ENCODE data around the gene DEXI. TPM values are rescaled to one million over a fixed set of nuclear protein-coding genes. Genes with fewer than 3 reads are reported as not detected.
A peak's percentile ranks its signal among the peaks of the same experiment; 100 is the strongest.

DEXI gene
- total and polyA plus RNA-seq, 12 donors, result 52.6 to 303 (median 97.1) TPM

DNA sequence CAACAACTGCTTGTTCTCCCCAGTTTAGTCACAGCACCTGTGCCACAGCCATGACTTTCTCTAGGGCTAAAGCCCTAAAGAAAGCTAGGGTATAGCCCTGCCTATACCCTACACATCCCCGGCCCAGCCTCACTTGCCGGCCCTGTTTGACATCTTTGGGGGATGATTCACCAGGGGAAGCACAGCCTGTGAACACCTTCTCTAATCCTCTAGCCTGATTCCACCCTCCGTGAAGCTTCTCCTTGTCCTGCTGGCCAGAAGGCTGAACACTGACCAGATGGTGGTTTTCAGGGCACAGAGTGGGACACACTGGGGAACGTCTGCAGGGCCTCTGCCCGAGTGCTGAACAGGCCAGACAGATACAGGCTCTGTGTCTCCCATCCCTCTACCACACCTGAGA is 8.1 kb upstream of the DEXI start:
- H3K9me3 ChIP-seq (replicated peaks in 1 of 3), result no peaks in the 10 kb centered on the region
- intact Hi-C loops (cut with DNase I), result no loop called here
- peak overlapping the region in 1 of 5 donors; percentile 21 for H3K27ac ChIP-seq
- peaks cover 3 to 48% of the 10 kb centered on the region in 2 donors for H3K4me1 ChIP-seq (replicated peaks in 1 of 2)
- no peaks in the 10 kb centered on the region for H3K36me3 ChIP-seq (replicated peaks in 1 of 2)
- TF ChIP-seq POLR2A (IDR thresholded peaks at IDR 0.05), result no peak
- TF ChIP-seq, protein P1, sequence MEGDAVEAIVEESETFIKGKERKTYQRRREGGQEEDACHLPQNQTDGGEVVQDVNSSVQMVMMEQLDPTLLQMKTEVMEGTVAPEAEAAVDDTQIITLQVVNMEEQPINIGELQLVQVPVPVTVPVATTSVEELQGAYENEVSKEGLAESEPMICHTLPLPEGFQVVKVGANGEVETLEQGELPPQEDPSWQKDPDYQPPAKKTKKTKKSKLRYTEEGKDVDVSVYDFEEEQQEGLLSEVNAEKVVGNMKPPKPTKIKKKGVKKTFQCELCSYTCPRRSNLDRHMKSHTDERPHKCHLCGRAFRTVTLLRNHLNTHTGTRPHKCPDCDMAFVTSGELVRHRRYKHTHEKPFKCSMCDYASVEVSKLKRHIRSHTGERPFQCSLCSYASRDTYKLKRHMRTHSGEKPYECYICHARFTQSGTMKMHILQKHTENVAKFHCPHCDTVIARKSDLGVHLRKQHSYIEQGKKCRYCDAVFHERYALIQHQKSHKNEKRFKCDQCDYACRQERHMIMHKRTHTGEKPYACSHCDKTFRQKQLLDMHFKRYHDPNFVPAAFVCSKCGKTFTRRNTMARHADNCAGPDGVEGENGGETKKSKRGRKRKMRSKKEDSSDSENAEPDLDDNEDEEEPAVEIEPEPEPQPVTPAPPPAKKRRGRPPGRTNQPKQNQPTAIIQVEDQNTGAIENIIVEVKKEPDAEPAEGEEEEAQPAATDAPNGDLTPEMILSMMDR (IDR thresholded peaks at IDR 0.05), result no peak
- WGBS, 4 donors, result 51 to 70% (median 64%) methylated on average over 5 of the region's 5 CpGs
- no peak overlapping the region for H3K4me3 ChIP-seq
- H3K27me3 ChIP-seq, result no peaks in the 10 kb centered on the region
- peak in 1 of 7 donors; percentile 15 for DNase-seq

DNA sequence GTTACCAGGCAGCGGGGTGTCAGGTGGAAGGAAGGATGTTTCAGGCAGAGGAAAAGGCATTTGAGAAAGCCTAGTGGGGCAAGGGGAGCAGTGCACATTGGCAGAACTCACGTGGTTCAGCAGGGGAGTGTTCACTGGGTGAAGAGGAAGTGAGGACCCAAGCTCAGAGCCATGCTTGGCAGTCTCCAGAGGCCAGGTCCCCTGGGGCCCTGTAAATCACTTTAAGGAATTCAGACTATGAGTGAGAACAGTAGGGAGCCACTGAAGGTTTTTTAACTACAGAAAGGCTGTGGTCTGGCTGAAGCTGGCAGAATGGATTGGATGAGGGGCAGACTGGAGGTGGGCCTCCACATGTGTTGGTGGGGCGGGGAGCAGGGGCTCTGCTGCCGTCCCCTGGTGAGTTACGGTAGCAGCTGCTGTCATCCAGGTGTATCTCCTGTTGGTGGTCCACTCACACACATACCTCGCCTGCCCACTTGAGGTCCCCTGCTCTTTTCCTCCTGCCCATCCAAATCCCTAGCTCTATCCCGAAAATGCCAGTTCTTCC is 7.2 kb upstream of the DEXI start:
- 76 to 84% (median 81%) methylated on average over 7 of the region's 7 CpGs for WGBS, 4 donors
- Histone ChIP-seq H3K36me3 (replicated peaks in 1 of 2) (no peaks in the 10 kb centered on the region), H3K27me3 (no peaks in the 10 kb centered on the region), H3K4me3 (no peak overlapping the region), H3K27ac (peak overlapping the region in 1 of 5 donors; percentile 42), H3K9me3 (replicated peaks in 1 of 3) (no peaks in the 10 kb centered on the region), H3K4me1 (replicated peaks in 1 of 2) (peaks cover 9 to 46% of the 10 kb centered on the region in 2 donors)
- TF ChIP-seq POLR2A (IDR thresholded peaks at IDR 0.05), result no peak
- TF ChIP-seq, protein P1 (IDR thresholded peaks at IDR 0.05), result peak in 2 of 6 experiments; percentile 22 to 25
- intact Hi-C loops (cut with DNase I), result no loop called here
- peak in 2 of 7 donors; percentile 14 to 56 for DNase-seq

GRCh38 chr16:10947211-10947787 is 5.0 kb upstream of the DEXI start:
- intact Hi-C loops (cut with DNase I), result no loop called here
- 80 to 89% (median 86%) methylated on average over 8 to 10 of the region's 10 CpGs for WGBS, 4 donors
- Histone ChIP-seq H3K9me3 (replicated peaks in 1 of 3) (no peaks in the 10 kb centered on the region), H3K36me3 (replicated peaks in 1 of 2) (no peaks in the 10 kb centered on the region), H3K4me1 (replicated peaks in 1 of 2) (peaks cover 12 to 48% of the 10 kb centered on the region in 2 donors), H3K4me3 (no peak overlapping the region), H3K27me3 (no peaks in the 10 kb centered on the region), H3K27ac (no peak overlapping the region)
- DNase-seq, result no peak
- TF ChIP-seq, protein P1 (IDR thresholded peaks at IDR 0.05), result no peak
- TF ChIP-seq POLR2A (IDR thresholded peaks at IDR 0.05), result no peak

- WGBS, 4 donors, result 51 to 68% (median 63%) methylated on average over 5 of the region's 5 CpGs
- H3K4me1 ChIP-seq (replicated peaks in 1 of 2), result peaks cover 12 to 48% of the 10 kb centered on the region in 2 donors
- no peaks in the 10 kb centered on the region for H3K36me3 ChIP-seq (replicated peaks in 1 of 2)
- intact Hi-C loops (cut with DNase I), result no loop called here
- H3K27me3 ChIP-seq, result no peaks in the 10 kb centered on the region
- H3K4me3 ChIP-seq, result no peak overlapping the region
- no peak overlapping the region for H3K27ac ChIP-seq
- DNase-seq, result no peak
- TF ChIP-seq, protein P1 (IDR thresholded peaks at IDR 0.05), result no peak
- H3K9me3 ChIP-seq (replicated peaks in 1 of 3), result no peaks in the 10 kb centered on the region
These were observed 4.0 kb upstream of the DEXI start for GRCh38 chr16:10946308-10946707.

Measured in adrenal gland (tissue), 12 donors.